NCI-H2227 (cell line): ENCODE measurements around the gene CFAP46.
"Not testable (repeated sequence)": the region's sequence is repeated elsewhere in the genome, so short reads cannot be mapped to it uniquely, and the experiment has no call there.

Experiments used
- DNase-seq: peaks from one replicate; lab custom pipeline; 2025; ENCODE audit not compliant: unreplicated experiment; lab: John Stamatoyannopoulos, UW

Gene CFAP46

DNA sequence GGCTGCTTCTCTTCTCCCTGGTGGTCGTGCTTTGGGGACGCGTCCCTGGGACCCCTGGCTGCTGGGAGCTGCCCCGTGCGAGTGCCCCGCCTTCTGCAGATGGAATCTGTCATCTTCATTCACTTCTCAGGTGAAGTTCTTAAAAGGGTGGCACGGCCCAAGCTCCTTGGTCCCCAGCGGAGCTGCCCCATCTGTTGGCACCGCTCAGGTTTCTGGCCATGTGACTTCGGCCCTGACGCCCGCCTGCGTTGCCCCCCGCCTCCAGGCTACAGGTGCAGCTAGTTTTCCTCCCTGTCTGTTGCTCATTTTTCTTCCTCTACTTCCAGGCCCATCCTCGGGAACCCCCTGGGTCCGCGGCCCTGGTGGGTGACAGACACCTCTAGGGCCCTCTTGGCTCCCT is 149.6 kb downstream of the CFAP46 start:
- no peak for DNase-seq

DNA sequence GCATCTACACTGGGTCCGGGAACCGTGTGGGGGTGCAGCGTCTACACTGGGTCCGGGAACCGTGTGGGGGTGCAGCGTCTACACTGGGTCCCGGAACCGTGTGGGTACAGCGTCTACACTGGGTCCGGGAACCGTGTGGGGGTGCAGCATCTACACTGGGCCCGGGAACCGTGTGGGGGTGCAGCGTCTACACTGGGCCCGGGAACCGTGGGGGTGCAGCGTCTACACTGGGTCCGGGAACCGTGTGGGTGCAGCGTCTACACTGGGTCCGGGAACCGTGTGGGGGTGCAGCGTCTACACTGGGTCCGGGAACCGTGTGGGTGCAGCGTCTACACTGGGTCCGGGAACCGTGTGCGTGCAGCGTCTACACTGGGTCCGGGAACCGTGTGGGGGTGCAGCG is 150.3 kb downstream of the CFAP46 start:
- not testable (repeated sequence) for DNase-seq

DNA sequence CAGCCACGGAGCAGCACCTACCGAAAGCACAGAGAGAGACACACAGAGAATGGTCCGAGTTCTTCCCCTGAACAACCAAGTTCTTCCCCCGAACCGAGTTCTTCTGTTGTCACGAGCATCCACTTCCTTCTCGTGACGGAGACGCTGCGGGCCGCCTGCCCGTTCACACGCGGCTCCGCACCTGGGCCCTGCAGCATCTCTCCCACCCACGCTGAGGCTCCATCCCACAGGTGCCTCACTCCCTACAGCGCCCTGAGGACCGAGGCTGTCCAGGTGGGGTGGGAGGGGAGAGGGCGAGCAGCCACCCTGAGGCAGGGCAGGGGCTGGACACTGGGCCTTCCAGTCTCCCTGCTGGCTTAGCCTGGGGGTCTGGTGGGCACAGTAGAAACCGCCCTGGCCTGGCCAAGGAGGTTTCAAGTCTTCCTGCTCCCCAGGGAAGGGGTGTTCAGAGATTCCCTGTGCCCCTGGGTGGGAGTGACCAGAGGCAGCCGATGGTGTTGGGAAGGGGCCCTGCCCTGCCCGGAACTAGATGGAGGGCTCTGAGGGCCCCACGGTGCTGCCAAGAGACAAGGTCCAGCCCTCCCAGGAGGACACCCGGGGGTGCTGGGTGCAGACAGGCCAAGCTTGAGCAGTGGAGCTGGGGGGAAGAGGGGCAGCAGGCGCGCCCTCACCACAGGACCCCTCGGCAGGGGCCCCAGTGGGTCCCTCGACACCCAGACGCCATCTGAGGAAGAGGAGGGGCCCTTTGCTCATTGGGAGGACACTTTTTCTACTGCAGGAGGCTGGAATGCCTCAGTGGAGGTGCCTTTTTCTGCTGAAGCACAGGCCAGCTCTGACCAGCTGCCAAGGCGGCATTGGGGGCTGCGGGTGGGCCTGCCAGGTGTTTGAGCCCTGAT is 151.2 kb downstream of the CFAP46 start:
- DNase-seq = no peak

DNA sequence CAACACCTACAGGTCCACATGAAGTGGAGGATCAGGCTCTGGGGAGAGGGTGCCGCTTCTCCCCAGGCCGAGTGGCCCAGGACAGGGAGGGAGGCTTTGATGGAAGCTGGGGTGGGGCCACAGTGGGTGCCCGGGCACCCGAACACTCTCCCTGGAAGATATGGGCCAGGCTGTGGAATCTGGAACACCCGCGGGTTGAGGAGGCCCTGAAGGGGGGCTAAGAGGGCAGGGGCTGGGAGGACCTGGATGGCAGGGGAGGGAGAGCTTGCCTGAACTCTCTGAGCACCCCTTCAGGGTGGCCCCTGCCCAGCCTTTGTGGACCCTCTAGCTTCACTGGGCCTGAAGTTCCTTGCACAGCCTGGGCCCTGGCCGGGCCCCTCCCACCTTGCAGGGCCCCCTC is 151.9 kb downstream of the CFAP46 start:
- DNase-seq = no peak

DNA sequence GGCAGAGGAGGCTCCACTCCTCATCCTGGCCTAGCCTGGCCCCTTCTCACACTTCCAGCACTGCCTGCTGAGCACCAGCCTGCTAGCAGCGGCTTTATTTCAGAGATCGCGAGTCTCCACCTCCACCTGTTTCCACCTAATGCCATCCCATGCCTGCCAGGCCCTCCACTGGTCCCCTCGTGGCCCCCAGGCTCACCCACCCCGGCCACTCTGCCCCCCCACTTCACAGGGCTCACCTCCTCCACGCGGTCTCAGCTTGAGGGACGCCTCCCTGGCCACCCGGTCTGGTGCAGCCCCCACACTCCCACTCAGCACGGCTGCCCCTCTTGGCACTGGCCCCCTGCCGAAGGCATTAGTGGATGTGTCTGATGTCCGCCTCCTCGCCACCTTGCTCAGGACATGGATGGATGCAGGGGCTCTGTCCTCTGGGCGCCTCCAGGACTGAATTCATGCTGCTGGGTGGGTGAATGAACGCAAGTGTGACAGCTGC is 152.7 kb downstream of the CFAP46 start:
- DNase-seq = no peak

DNA sequence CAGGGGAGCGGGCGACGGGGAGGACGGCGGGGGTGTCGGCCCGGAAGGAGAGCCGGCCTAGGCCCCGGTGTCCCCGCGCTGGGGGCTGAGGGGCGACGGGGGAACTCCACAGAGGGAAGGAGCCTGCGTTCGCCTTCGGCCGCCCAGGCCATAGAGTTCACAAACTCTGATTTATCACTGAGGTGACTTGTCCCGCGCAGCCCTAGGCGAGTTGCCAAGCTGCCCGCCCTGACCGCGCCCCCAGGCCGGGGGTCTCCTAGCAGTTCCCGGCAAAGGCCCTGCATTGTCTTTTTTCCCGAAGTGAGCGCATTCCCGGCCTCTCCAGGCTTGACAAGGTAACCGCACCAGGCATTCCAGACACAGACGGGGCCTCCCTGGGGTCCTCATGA is 153.5 kb downstream of the CFAP46 start:
- DNase-seq = no peak

DNA sequence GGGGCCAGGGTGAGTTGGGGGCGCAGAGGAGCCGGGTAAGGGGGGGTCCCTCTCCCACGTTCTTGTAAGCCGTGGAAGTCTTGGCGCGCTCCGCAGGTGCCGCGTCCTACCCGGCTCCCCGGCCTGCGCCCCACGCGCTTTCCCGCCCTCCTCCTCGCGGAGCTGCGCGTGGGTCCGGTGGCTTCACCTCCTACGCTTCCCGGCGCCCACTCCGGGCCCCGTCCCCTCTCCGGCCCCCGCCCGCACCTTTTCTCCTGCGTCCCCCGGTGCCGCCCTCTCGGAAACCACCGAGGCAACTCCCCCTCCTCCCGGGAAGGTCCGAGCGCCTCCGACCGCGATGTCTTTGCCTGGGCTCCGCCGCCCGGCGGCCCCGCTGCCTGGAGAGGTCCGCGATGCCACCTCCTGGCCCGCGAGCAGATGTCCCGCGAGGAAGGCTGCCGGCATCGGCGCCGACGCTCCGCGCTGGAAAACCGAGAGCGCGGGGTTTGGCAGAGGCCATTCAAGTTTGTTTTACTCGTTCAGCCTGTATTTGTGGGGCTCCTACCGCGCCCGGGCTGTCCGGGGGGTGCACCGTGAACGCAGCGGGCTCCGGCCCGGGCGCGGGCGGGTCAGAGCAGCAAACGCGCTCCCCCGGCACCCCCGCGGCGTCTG is 154.1 kb downstream of the CFAP46 start:
- no peak for DNase-seq

DNA sequence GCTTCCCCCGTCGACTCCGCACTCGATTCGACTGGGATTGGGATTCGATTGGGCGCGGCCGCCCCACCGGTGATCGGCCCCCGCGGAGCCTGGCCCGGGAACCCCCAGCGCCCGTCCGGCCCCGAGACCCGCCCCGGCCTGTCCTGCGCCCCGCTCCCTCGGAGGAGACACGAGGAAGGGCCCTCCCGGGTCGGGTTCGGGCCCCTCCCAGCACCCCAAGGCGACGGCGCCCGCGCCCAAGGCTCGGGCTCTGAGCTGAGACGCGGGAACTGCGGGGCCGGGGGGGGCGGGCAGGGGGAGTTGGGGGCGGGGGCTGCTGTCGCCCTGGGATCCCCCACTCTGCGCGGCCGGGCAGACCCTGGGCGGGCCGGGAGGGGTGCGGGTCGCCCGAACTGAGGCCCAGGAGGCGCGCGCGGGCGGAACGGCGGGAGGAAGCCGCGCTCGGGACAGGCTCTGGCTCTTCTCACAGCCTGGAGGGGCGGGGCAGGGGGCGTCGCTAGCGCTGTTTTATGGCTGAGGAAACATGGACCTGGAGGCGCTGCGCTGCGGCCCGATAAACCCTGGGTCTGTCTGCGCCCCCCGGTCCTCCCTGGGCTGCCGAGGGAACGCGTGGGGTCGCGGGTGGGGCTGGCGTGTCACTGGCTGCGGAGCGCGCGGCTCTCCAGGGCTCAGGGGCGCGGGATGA is 154.7 kb downstream of the CFAP46 start:
- DNase-seq = peak; percentile 22

DNA sequence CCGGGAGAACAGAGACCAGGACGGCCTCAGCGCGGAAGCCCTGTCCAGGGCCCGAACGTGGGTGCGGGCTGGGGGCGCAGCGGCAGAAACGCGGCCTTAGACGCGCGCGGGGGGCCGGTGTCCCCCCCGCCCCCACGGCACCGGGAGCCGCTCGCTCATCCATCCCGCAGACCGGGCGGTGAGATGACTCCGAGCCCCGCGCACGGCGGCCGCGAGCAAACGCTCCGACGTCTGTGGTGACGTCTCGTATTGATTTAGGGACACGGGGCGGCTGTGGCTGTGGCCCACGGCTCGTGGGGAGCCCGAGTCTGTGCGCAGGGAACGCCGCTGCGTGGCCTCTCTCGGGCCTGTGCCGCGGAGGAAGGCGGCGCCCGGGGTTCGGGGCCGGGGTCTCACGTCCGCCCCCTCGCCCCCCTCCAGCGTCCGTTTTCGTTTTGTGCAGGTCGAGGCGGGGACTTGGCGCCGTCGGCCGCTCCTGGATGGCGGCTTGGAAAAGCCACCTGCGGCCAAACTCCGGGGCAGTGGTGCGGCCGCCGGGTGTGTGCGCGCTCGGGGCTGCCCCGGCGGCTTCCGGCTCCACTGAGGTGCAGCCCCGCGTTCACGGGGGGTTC is 155.4 kb downstream of the CFAP46 start:
- DNase-seq = no peak

DNA sequence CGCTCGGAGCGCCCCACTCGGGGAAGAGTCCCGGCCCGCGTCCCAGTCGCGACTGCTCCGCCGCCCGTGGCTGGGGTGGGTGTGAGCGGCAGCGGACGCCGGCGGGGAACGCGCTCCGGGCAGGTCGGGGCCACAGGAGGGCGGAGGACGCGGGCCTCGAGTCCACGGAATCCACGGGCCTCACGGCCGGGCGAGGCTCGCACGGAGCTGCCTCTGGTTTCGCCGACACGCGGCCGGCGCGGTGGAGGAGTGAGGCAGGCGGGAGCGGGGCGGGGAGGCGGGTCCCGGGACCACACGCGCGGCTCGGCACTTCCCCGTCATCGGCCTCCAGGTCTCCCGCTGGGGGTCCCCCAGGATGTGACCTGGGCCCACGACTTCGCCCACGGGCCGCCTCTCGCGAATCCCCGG is 155.9 kb downstream of the CFAP46 start:
- DNase-seq = no peak

DNA sequence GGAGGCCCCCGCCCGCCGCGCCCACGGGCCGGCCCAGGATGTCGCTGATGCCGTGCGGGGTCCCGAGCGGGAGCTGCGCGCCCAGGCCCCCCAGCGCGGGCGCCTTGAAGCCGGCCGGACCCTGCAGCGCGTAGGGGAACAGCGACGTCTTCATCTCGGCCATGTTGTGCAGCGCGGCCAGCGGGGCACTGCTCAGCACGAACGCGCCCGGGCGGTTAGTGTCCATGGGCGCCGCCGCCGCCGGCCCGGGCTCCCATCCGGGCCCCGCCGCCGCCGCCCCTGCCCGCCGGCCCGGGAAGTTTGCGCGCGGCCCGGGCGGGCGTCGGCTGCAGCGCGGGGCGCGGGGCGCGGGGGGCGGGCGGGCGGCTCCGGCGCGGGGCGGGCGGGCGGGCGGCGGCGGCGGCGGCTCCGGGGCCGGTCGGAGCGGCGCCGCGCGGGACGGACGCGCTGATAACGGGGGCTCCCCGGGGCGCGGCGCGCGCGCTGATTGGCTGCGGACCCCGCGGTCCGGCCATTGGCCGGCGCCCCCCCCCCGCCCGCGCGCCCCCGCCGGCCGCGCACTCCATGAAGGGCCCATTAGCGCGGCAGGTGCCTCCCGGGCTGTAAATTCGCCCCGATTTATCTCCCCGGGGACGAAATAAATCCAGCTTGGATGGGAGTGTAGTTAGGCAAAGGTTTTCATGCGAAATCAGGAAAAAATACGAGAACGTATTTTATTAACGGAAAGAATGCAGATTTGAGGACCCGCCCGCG is 156.5 kb downstream of the CFAP46 start, which contains the start of gene NKX6-2:
Gene NKX6-2, minus strand, starts transcription at position 425 of the 753 bp plus-strand sequence. Its CDS starts 199 bp downstream, at position 226.
- DNase-seq = peak; percentile 5

DNA sequence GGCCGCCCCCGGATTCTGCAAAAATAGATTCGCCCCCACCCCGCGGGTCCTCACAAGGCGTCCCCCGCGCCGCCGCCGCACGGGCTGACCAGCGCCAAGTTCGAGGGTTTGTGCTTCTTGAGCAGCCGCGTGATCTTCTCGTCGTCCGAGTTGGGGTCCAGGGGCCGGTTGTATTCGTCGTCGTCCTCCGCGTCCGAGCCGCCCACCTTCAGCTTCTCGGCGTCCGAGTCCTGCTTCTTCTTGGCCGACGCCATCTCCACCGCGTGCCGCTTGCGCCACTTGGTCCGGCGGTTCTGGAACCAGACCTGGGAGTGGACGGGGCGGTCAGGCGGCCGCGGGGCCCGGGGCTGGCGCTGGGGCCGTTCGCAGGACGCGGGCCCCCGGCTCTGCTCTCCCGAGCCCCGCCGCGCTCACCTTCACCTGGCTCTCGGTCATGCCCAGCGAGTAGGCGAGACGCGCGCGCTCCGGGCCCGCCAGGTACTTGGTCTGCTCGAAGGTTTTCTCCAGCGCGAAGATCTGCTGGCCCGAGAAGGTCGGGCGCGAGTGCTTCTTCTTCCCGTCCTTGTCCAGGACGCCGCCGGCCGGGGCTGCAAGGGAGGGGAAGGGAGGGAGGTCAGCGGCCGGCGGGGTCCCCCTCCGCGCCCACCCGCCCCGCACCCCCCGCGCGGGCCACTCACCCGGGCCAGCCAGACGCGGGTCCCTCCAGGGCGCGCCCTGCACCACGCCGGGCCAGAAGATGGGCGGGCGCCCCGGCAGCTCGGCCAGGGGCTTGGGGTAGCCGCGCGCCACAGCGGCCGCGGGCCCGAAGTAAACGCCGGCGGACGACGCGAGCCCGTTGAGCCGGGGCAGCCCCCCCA is 157.3 kb downstream of the CFAP46 start:
- DNase-seq = no peak

DNA sequence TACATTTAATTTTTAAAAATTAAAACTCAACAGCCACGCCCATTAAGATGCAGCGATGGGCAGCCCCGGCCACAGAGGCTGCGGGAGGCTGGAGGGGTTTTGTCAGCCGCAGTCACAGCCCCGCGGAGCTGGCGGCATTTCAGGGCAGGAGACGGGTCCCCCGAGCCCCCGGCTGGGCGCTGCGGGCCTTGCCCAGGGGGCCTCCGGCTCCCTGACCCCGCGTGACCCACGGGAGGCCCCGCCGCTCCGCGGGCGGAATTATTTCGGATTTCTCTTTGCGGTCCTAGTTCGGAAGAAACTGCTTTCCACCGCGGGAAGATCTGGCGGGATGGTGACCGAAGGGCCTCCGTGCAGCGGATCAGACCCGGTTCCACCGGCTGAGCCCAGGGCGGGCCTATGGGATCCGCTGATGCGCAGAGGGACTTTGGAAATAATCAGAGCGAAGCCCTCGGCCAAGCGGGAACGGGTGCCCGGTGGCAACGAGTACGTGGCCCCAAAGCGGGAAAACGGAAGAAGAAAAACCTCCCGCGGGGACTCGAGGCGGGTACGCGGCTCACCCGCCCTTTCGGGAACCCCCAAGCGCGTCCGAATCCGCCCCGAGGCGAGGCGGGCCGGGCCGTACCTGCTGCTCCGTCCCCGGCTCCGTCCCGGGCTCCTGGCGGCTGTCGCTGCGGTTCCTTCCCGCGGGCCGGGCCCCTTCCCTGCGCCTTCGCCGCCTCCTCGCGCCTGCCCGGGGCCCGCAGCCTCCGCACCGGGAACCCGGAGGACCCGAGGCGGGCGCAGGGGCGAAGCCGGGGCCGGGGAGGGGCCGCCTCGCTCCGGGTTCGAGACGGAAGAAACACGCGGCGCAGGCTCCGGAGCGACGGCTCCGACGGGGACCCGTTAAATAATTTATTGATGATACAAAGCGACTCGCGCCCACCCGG is 158.2 kb downstream of the CFAP46 start:
- no peak for DNase-seq

DNA sequence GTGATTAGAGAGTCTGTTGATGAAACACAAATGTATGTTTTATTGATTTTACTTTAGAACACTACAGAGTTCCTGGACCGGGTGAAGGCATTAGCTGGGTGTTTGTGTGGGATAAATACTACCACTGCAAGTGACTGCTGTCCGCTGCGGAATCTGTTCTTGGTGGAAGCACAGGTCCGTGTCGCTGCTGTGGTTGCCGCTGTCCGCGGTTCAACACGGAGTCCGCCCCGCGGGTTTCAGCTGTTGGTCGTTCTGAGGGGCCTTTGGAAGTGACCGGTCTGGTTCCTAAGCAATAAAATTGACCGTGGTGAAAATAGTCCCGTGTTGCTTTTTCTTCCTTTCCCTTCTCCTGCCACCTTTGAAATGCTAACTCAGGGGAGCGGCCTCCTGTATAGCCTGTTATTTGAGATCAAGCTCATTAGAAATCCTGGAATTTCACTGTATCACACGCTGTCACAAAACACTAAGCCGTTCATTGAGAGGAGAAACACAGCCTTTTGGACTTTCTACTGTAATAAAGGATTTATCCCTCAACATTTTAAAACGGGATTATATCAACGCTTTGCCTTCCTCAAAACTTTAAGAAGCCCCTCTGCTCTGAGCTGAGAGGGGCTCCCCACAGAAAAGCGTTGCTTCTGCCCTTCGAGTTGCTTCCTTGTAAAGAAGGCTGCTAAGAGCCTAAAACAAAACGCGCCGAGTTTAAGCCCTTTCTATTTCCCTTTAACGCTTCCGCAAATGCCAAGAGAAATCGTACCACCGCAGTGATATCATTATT is 159.0 kb downstream of the CFAP46 start:
- DNase-seq = no peak

DNA sequence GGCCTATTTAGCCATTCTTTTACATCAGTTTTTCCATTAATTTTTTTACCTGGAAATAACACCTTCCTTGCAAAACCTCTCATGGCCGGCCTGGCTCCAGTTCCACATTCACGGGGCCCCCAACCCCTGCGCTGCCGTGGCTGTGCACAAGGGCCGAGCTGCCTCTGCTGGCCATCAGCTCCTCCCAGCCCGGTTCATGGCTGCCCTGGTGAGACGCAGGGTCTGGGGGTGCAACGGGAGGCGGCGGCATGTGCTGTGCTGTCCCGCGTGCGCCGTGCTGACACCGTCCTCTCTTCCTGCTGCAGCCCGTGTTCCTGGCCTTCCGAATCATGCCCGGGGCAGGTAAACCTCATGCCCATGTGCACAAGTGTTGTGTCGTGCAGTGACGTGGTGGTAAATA is 160.8 kb downstream of the CFAP46 start:
- DNase-seq = no peak

DNA sequence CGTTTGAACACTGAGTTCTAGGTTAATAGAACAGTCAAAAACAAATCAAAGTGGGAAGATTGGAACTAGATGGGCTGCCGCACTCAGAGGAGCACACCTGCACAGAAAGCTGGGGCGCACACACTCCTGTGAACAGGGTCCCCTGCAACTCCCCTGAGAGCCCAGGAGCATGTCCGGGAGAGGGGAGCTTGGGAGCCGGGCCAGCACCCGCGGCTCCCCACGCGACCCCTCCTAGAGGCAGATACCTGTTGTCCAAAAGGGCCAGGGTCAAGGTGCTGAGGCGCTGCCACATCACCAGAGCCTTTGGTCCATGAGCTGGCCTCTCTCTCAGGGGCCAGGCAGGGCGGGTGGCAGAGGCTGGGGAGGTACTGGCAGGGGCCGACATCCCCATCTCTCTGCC is 162.0 kb downstream of the CFAP46 start:
- no peak for DNase-seq

DNA sequence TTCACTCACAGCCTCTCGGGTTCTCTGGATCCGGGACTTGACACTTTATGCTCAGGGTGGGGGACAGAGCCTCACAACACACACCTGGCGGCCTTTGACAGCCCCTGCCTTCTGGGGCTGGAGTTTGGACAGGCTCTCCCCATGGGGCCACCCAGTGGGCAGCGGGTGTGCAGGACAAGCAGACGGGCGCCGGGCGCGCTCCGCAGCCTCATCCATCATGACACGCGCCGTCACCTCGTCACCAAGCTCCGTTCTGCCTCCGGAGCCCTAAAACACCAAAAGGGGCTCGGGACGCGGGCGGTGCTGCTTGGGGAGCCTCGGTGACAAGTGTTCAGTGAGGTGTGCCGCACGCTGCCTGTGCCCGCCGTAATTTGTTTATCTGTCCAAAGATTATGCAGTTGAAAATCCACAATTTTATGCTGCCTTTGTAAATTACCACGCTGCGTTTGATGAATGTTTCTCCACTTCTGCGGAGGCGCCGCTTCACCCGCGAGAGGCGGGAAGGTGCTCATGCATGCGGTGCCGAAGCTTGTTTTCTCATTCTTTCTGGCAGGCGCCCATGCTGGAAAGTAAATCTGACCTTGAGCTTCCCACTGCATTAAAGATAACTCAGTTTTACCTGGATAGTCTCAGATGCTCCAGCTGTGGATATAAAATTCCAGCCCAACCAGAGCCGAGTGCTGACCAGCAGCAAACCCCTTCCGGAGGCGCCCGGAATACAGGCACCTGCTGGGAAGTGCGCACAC is 162.6 kb downstream of the CFAP46 start:
- no peak for DNase-seq
